Stomach (tissue), 9 donors: Measurements from ENCODE around the gene TBK1. TPM values are rescaled to one million over a fixed set of nuclear protein-coding genes. Genes with fewer than 3 reads are reported as not detected.

Experiments
- DNase-seq, 2 donors: peaks; one replicate each; pipeline versions ENCODE4 v3.0.0 to v3.0.0-alpha.2; 2013 to 2019
- H3K27ac ChIP-seq, 5 donors: fragments of 200-600 bp in 4 of 5; sonication (generic) in 4 of 5; one replicate each; pipeline ENCODE4 v1.5.1; 2013 to 2019; ENCODE audit warnings: mild to moderate bottlenecking in 1 of 5, moderate library complexity in 1 of 5
- H3K27me3 ChIP-seq, 3 donors: fragments of 200-600 bp; sonication (generic); one replicate each; pipeline ENCODE4 v1.5.1; 2017 to 2019; ENCODE audit warnings: mixed run types in 1 of 3
- H3K36me3 ChIP-seq, 4 donors: fragments of 200-600 bp; sonication (generic); 1 replicate in 3 of 4; 2 replicates in 1 of 4; pipeline ENCODE4 v1.5.1; 2016 to 2019
- H3K4me1 ChIP-seq, 4 donors: fragments of 200-600 bp; sonication (generic); one replicate each; pipeline ENCODE4 v1.5.1; 2016 to 2019
- H3K4me3 ChIP-seq, 4 donors: fragments of 200-600 bp; sonication (generic) in 3 of 4; one replicate each; pipeline ENCODE4 v1.5.1; 2016 to 2019; ENCODE audit warnings: mild to moderate bottlenecking in 1 of 4
- H3K9me3 ChIP-seq, 4 donors: fragments of 200-600 bp; sonication (generic); one replicate each; pipeline ENCODE4 v1.5.1; 2016 to 2019
- EP300 ChIP-seq: sonication (generic); formaldehyde crosslinking; IDR thresholded peaks from one replicate; pipeline ENCODE4 v1.6.1; 2017; ENCODE audit warnings: antibody characterized with exemption
- POLR2A ChIP-seq, 4 donors: fragments of 450-650 bp; IDR thresholded peaks; one replicate each; pipeline ENCODE4 v1.6.1; 2016; ENCODE audit warnings: antibody characterized with exemption in 4 of 4, control low read depth in 2 of 4, mild to moderate bottlenecking in 1 of 4, moderate library complexity in 1 of 4
- POLR2AphosphoS5 ChIP-seq, 3 donors: sonication (generic); formaldehyde crosslinking; IDR thresholded peaks; one replicate each; pipeline ENCODE4 v1.6.1; 2016; ENCODE audit warnings: antibody characterized with exemption in 3 of 3
- WGBS, 5 donors: extraction: QIAGEN DNeasy Blood & Tissue Kit in 3 of 5; methylation state at CpG; one replicate each; pipeline versions ENCODE4 v1.1.5 to v1.1.7; 2013 to 2018; 5-methylcytosine and 5-hydroxymethylcytosine counted together
- intact Hi-C: fragments of 100-400 bp; cut with DNase I; formaldehyde crosslinking; loops from one replicate; pipeline ENCODE4 v1.15.1; 2023; ENCODE audit warnings: low total_unique reads
- polyA plus RNA-seq, 3 donors: library from polyadenylated mRNA; stranded (reverse); fragments of 200-250 nt; gene quantifications; one replicate each; pipeline ENCODE4 v1.2.3, GENCODE V29; 2013
- total RNA-seq, 5 donors: library from RNA; depleted of rRNA; stranded (reverse); fragments of >200 nt; gene quantifications; one replicate each; pipeline versions ENCODE4 v1.1.0 to v1.2.3, GENCODE V29; 2014 to 2016
- TF ChIP-seq, protein P1 (sequence below), 7 experiments: fragments of 450-650 bp in 4 of 7; fragments of 200-600 bp in 3 of 7; sonication (generic) in 3 of 7; IDR thresholded peaks; one replicate each; pipeline ENCODE4 v1.5.1; 2016 to 2019; ENCODE audit warnings: antibody characterized with exemption in 7 of 7, control low read depth in 2 of 7, mild to moderate bottlenecking in 1 of 7
- donor health status: healthy with polysubstance abuse.
- donor health status: Bipolar disorder and iron deficiency.
- donor health status: healthy.

Gene TBK1
- total and polyA plus RNA-seq, 8 donors = 1.4 to 45.5 (median 12.4) TPM

DNA sequence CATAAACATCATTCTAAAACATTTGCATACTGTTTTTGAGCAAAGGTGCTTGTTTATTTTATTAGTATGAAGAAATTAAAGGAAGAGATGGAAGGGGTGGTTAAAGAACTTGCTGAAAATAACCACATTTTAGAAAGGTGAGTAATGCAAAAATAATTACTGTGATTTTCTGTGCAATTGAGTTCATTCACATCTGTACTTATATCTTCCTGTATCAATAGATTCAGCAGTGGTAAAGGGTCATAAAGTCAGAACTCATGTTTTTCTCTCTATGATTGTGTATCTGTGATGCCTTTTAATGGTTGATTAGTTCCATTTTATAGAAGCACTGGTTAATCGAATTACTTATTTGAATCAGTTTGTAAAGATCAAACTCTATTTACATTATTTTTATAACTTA is 46.0 kb downstream of the TBK1 start:
- H3K9me3 ChIP-seq = no peaks in the 10 kb centered on the region
- no peaks in the 10 kb centered on the region for H3K4me1 ChIP-seq
- intact Hi-C loops = no loop called here
- peaks cover 31 to 96% (median 92%) of the 10 kb centered on the region in 4 donors for H3K36me3 ChIP-seq
- no peak overlapping the region for H3K4me3 ChIP-seq
- DNase-seq = no peak
- no peak overlapping the region for H3K27ac ChIP-seq
- no peaks in the 10 kb centered on the region for H3K27me3 ChIP-seq
- 88 to 97% (median 89%) methylated on average over 1 of the region's 1 CpG for WGBS, 5 donors
- TF ChIP-seq, protein P1, sequence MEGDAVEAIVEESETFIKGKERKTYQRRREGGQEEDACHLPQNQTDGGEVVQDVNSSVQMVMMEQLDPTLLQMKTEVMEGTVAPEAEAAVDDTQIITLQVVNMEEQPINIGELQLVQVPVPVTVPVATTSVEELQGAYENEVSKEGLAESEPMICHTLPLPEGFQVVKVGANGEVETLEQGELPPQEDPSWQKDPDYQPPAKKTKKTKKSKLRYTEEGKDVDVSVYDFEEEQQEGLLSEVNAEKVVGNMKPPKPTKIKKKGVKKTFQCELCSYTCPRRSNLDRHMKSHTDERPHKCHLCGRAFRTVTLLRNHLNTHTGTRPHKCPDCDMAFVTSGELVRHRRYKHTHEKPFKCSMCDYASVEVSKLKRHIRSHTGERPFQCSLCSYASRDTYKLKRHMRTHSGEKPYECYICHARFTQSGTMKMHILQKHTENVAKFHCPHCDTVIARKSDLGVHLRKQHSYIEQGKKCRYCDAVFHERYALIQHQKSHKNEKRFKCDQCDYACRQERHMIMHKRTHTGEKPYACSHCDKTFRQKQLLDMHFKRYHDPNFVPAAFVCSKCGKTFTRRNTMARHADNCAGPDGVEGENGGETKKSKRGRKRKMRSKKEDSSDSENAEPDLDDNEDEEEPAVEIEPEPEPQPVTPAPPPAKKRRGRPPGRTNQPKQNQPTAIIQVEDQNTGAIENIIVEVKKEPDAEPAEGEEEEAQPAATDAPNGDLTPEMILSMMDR (IDR thresholded peaks at IDR 0.05) = no peak

DNA sequence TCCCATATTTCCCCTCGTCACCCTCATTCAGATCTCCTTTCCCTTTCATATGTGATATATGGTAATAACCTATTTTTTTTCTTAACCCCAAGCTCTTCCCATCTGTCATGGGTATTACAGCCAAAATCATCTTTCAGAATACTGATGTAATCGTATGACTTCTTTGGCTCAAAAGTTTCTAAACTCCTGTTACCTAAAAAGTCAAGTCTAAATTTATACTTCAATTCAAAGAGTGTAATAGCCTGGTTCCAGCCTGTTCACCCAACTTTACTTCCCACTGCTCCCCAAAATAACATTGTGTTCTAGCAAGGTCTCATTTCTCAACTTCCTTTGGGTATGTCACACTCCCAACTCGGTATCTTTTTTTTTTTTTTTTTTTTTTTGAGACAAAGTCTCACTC is 48.5 kb downstream of the TBK1 start:
- DNase-seq = no peak
- Histone ChIP-seq H3K27me3 (no peaks in the 10 kb centered on the region), H3K36me3 (peaks cover 20 to 72% (median 67%) of the 10 kb centered on the region in 4 donors), H3K9me3 (no peaks in the 10 kb centered on the region), H3K27ac (peak overlapping the region in 1 of 5 donors; percentile 22), H3K4me1 (no peaks in the 10 kb centered on the region), H3K4me3 (no peak overlapping the region)
- TF ChIP-seq, protein P1 (IDR thresholded peaks at IDR 0.05) = no peak
- no peak for TF ChIP-seq POLR2AphosphoS5 (IDR thresholded peaks at IDR 0.05)
- TF ChIP-seq EP300 = no peak
- no peak for TF ChIP-seq POLR2A (IDR thresholded peaks at IDR 0.05)
- WGBS, 5 donors = 76 to 91% (median 88%) methylated on average over 3 of the region's 3 CpGs
- intact Hi-C loops = no loop called here

DNA sequence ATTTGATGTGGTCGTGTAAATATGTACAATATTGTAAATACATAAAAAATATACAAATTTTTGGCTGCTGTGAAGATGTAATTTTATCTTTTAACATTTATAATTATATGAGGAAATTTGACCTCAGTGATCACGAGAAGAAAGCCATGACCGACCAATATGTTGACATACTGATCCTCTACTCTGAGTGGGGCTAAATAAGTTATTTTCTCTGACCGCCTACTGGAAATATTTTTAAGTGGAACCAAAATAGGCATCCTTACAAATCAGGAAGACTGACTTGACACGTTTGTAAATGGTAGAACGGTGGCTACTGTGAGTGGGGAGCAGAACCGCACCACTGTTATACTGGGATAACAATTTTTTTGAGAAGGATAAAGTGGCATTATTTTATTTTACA is 49.6 kb downstream of the TBK1 start:
- H3K4me1 ChIP-seq = no peaks in the 10 kb centered on the region
- H3K36me3 ChIP-seq = peaks cover 20 to 61% (median 56%) of the 10 kb centered on the region in 4 donors
- intact Hi-C loops = no loop called here
- no peak overlapping the region for H3K4me3 ChIP-seq
- no peak for TF ChIP-seq EP300
- no peak for TF ChIP-seq POLR2A (IDR thresholded peaks at IDR 0.05)
- TF ChIP-seq, protein P1 (IDR thresholded peaks at IDR 0.05) = no peak
- TF ChIP-seq POLR2AphosphoS5 (IDR thresholded peaks at IDR 0.05) = no peak
- no peak for DNase-seq
- H3K27ac ChIP-seq = no peak overlapping the region
- no peaks in the 10 kb centered on the region for H3K9me3 ChIP-seq
- no peaks in the 10 kb centered on the region for H3K27me3 ChIP-seq
- WGBS, 5 donors = 90 to 93% (median 92%) methylated on average over 7 of the region's 7 CpGs

DNA sequence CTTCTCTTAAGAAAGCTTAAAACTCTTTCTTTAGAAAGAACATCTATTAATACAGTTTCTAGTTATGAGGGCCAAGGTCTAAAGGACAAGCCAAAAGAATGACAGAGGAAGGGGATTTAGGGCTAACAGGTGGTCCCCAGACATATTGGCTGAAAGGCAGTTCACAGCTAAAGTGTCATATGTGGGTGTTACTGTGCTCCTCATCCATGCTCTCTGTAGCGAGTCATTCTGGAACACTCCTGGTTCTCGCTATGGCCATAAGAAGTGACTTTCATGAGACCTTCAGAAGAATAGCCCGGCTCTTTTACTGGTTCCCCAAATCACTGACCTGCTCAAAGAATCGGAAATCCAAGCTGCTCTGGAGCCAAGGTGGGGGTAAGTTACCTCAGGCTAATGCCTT is 55.0 kb downstream of the TBK1 start:
- no peaks in the 10 kb centered on the region for H3K4me1 ChIP-seq
- DNase-seq = no peak
- H3K4me3 ChIP-seq = no peak overlapping the region
- peaks cover 0 to 6% (median 3%) of the 10 kb centered on the region in 4 donors for H3K36me3 ChIP-seq
- intact Hi-C loops = no loop called here
- no peaks in the 10 kb centered on the region for H3K9me3 ChIP-seq
- TF ChIP-seq POLR2A (IDR thresholded peaks at IDR 0.05) = no peak
- no peak for TF ChIP-seq EP300
- no peak for TF ChIP-seq POLR2AphosphoS5 (IDR thresholded peaks at IDR 0.05)
- TF ChIP-seq, protein P1 (IDR thresholded peaks at IDR 0.05) = no peak
- WGBS, 5 donors = 94 to 97% (median 95%) methylated on average over 4 of the region's 4 CpGs
- no peaks in the 10 kb centered on the region for H3K27me3 ChIP-seq
- H3K27ac ChIP-seq = no peak overlapping the region
